Activated CD4-positive, CD25-positive, alpha-beta regulatory T cell treated with anti-CD3 and anti-CD28 coated beads, Interleukin-2, amount 50 U/mL, for 24 hours (primary cell): ENCODE results near the gene CALR3.
"Not testable (repeated sequence)": the region's sequence is repeated elsewhere in the genome, so short reads cannot be mapped to it uniquely, and the experiment has no call there.

Experiments
- ATAC-seq, 2 donors: fragments of 150-1000 bp; cut with Tn5 transposase; one replicate each; pipeline ENCODE4 v1.10.0; 2021; ENCODE audit warnings: mild to moderate bottlenecking in 1 of 2, moderate library complexity in 1 of 2

Gene CALR3

DNA sequence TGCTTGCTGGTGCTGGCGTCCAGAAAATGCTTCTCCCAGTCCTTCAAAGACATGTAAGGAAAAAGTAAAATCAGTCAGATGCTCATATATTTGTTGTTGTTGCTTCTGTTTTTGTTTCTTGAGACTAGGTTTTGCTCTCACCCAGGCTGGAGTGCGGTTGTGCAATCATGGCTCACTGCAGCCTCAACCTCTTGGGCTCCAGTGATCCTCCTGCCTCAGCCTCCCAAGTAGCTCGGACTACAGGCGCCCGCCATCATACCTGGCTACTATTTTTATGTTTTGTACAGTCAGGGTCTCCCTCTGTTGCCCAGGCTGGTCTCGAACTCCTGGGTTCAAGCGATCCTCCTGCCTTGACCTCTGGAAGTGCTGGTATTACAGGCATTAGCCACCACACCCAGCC lies 13.2 kb downstream of the CALR3 start:
- no peak for ATAC-seq

DNA sequence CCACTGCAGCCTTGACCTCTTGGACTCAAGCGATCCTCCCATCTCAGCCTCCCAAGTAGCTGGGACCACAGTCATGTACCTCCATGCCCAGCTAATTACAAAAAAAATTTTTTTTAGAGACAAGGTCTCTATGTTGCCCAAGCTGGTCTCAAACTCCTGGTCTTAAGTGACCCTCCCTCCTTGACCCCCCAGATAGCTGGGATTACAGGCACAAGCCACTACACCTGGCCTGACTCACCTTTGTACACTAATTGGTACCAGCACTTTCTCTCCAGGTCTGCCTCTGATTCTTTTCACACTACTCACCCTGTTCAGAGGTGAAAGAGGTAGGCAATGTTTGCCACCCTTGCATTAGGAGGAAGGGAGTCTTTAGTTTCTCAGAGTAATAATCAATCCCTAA lies 18.7 kb downstream of the CALR3 start:
- no peak for ATAC-seq

GRCh38 chr19:16476401-16476800 lies 19.6 kb downstream of the CALR3 start:
- ATAC-seq, result no peak

DNA sequence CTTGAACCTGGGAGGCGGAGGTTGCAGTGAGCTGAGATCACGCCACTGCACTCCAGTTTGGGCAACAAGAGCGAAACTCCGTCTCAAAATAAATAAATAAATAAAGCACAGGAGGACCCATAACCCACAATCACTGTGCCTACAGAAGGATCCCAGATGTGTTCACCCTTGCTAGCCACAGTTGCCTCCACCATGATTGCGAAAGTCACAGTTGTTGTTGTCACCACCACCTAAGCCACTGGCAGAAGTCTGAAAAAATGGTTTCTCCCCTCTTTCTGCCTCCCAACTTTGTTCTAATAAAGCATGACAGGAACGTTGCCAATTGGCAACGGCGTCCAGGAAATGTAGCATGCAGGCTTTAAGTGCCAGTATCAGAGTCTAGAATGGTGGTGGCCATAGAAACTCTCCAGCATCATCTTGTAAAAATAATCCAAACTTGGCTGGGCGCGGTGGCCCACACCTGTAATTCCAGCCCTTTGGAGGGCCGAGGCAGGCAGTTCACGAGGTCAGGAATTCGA lies 22.0 kb downstream of the CALR3 start:
- ATAC-seq, result no peak

DNA sequence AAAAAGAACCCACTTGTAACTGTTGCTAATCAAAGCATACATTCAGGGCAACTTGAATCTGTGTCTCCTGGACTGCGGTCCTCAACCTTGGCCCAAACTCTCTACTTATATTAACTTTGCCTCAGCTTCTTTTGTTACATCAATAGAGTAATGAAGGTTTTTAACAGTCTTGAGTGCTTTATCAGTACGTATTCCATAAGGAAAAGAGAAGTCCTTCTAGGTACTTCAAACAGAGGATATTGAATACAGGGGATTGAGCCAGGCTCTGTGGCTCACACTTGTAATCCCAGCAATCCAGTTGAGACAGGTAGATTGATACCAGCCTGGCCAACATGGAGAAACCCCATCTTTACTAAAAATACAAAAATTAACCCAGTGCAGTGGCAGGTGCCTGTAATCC lies 23.0 kb downstream of the CALR3 start:
- no peak for ATAC-seq

GRCh38 chr19:16472559-16472899 lies 23.4 kb downstream of the CALR3 start:
- ATAC-seq, result not testable (repeated sequence)

- ATAC-seq, result peak; percentile 14 to 25
Measured at GRCh38 chr19:16470911-16471811, 24.8 kb downstream of the CALR3 start.

GRCh38 chr19:16470541-16470910 lies 25.4 kb downstream of the CALR3 start:
- no peak for ATAC-seq

DNA sequence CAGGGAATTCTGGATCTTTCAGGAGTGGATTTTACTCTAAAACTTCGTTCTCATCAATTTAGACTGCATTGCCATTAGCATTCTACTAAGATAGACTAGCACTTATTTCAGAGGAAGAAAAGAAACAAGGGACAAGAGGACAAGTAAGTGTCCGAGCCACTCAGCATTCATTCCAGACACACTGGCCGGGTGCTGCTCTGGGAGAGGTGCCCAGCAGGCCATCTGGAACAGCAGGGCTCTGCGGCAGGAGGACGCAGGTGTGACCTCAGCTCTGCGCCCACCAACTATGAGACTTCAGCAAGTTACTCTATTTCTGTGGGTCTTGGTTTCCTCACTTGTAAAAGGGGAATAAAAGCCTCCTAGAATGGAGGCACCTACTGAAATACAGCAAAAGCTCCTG lies 28.4 kb downstream of the CALR3 start:
- no peak for ATAC-seq

DNA sequence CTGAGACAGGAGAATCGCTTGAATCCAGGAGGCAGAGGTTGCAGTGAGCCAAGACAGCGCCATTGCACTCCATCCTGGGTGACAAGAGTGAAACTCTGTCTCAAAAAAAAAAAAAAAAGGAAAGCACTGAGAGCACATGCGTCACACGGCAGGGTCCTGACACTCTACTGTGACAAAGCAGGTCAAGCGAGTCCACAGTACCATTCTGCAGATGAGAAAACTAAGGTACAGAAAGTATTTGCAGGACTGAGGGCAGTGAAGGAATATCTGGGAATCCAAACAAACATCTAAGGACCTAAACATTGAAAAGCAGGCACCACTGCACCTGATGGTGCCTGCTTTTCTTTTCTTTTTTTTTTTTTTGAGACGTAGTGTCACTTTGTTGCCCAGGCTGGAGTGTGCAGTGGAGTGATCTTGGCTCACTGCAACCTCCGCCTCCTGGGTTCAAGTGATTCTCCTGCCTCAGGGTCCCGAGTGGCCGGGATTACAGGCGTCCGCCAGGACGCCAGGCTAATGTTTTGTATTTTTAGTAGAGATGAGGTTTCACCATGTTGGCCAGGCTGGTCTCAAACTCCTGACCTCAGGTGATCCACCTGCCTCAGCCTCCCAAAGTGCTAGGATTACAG lies 29.1 kb downstream of the CALR3 start:
- not testable (repeated sequence) for ATAC-seq

DNA sequence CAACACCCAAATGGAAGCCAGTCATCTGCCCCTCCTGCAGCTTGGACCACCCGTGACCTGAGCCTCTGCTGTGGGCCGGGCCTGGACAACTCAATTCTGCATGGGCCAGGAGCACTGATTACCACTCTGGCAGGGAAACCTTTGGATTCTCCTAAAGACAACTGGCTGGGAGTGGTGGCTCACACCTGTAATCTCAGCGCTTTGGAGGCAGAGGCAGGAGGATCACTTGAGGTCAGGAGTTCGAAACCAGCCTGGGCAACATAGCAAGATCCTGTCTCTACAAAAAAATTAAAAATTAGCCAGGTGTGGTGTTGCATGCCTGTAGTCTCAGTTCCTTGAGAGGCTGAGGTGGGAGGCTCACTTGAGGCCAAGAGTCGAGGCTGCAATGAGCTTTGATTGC lies 30.7 kb downstream of the CALR3 start:
- ATAC-seq, result no peak

DNA sequence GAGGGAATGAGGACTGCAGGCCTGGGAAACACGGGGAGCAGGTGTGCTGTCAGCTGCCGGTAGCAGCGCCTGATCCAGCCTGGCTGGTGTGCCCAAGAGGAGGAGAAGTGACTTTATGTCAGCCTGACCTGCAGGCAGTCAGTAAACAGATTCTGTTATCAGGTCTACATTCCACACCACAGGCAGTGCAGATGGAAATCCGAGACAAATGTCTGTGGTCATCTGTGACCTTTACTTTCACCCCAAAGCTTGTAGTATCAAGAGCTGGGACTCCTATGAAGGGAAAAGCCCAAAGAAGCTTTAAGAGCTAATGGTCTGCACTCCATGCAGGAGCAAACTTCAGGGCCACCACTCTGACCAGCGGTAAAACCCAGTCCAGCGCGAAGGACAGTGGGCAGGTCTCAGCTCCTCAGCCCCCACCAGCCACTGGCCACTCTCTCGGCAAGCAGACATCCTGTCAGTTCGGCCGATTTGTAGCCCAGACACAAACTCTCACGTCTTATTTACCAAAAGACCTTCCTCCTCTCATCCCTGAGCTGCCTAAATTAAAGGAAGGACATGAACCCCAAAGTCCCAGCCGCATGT lies 31.9 kb downstream of the CALR3 start:
- ATAC-seq, result no peak

GRCh38 chr19:16463341-16463990 lies 32.5 kb downstream of the CALR3 start:
- no peak for ATAC-seq

GRCh38 chr19:16462757-16463250 lies 33.2 kb downstream of the CALR3 start:
- ATAC-seq, result no peak

- ATAC-seq, result no peak
Measured at GRCh38 chr19:16461630-16462051, 34.3 kb downstream of the CALR3 start.

DNA sequence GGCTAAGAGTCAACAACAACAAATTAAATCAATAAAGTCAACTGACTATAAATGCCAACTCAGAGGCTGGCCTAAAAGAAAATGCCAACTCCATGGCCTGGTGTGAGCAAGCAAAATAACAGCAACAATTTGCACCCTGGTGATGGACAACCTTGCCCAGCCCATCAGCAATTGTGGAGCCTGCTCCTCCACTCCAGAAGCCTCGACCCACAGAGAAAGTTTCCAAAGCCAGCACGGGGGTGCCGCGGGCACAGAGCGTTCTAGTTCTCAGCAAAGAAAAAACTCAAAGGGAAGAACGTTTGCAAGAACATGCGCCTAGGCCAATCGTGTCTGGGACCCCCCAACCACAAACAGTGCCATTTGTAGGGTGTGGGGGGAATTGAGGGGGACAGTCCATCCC lies 35.5 kb downstream of the CALR3 start:
- ATAC-seq, result no peak

DNA sequence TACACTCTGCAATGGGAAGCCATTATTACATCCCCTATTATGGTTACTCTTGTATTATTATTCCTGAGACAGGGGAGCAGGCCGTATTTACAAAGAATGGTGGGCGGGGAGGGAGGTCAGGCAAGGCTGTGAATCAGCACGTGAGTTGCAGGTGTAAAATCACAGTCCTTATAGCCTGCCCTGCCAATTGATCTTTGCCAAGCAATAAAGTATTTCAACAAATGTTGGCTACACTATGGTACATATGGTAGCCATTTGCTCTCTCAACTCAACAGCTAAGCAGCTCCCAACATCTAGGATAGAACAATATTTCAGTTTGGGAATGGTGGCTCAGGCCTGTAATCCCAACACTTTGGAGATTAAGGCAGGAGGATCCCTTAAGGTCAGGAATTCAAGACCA lies 36.3 kb downstream of the CALR3 start:
- ATAC-seq, result no peak

- no peak for ATAC-seq
Measured at GRCh38 chr19:16458391-16459341, 37.3 kb downstream of the CALR3 start.

GRCh38 chr19:16457954-16458331 lies 38.0 kb downstream of the CALR3 start:
- ATAC-seq, result no peak

- peak; percentile 41 to 55 for ATAC-seq
Measured at GRCh38 chr19:16457195-16457953, 38.6 kb downstream of the CALR3 start.

DNA sequence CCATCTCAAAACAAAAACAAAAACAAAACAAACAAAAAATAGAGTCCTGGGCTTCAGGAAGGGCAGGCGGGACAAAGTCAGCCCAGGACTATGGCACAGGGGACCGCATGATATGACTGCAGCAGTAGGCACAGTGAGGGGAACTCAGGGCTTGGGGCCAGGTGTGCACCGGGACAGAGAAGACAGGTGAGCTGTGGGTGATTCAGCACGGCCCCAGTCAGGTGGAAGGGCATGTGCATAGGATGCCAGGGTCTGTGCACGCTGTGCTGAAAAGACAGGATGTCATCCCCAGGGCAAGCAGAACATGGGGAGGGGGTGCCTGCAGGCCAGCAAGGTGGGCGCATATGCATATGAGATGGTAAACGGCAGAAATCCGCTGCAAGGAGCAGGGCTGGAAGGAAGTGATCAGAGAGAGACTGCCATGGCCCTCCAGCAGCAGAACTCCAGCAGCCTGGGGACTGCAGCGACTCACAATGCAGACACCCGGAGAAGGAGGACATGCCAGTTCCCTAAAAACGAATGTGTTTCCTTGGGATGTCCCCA lies 39.2 kb downstream of the CALR3 start:
- ATAC-seq, result no peak
